K562 (cell line): ENCODE measurements around the gene ITGA11.

ENCODE experiments used
- GABPB2 ChIP-seq: fragments of 250-450 bp; sonication (Bioruptor Pico); conservative IDR thresholded peaks from 2 replicates; pipeline ENCODE4 v1.5.1; 2021; ENCODE audit warnings: mild to moderate bottlenecking
- RAD21 ChIP-seq, 2 experiments: fragments of 250-450 bp in 1 of 2; fragments of 450-650 bp in 1 of 2; sonication (Bioruptor Pico) in 1 of 2; formaldehyde crosslinking in 1 of 2; IDR thresholded peaks in 1 of 2; conservative IDR thresholded peaks in 1 of 2; 2 replicates each; pipeline versions ENCODE4 v1.4.0 to v1.8.0; 2020 to 2022; ENCODE audit warnings: mild to moderate bottlenecking in 2 of 2, moderate library complexity in 1 of 2
- SMC3 ChIP-seq: conservative IDR thresholded peaks from 2 replicates; pipeline ENCODE4 v1.6.1; 2011; ENCODE audit warnings: low read depth, low read length, improper control_type of control experiment; ENCODE audit not compliant: insufficient read depth
- ZNF76 ChIP-seq: fragments of 250-450 bp; sonication (Bioruptor Pico); IDR thresholded peaks from 2 replicates; pipeline ENCODE4 v1.4.0; 2020; ENCODE audit warnings: mild to moderate bottlenecking, moderate library complexity, borderline replicate concordance
- TF ChIP-seq, protein P1 (sequence below): fragments of 250-450 bp; sonication (Bioruptor Pico); IDR thresholded peaks from 2 replicates; pipeline ENCODE4 v1.5.0; 2020; ENCODE audit warnings: mild to moderate bottlenecking, borderline replicate concordance
- TF ChIP-seq, protein P2 (sequence below), 3 experiments: IDR thresholded peaks in 2 of 3; conservative IDR thresholded peaks in 1 of 3; 2 replicates each; pipeline ENCODE4 v1.5.1; 2011 to 2012; ENCODE audit warnings: low read length in 3 of 3, mild to moderate bottlenecking in 3 of 3, control low read depth in 2 of 3, improper control_type of control experiment in 1 of 3, inconsistent platforms in 1 of 3, low read depth in 1 of 3, mixed read lengths in 1 of 3, moderate library complexity in 1 of 3; ENCODE audit not compliant: insufficient read depth in 2 of 3

DNA sequence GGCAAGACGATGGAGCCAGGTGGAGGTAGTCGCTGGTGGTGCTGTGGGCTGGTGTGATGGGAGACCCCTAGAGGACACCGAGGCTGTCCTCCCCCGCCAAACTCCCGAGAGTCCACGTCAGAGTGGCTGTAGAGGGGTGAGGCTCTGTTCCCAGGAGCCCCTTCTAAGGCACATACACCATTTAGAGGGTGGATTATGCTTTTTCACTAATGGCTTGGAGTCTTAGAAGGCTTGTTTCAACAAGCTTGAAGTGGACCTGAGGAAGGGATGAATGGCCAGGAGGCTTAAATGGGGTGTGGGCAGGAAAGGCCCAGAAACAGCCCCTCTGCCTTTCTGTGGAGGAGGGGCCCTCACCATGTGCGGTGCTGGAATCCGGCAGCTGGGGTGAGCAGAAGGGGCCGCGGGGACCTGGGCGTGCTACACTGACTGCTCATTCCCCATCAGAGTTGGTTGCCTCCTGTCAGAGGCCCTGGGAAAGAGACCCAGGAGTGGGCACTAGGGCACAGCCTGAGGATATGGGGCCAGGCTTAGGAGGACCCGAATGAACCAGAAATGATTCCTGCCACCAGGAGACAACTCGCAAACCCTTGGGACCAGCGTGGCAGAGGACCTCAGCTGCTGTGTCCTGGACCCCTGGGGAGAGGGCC is 88.3 kb downstream of the ITGA11 start:
- TF ChIP-seq GABPB2 (CRISPR knock-in tag) (no peak), SMC3 (no peak), RAD21 (CRISPR knock-in tag; conservative IDR thresholded peaks at IDR 0.05 in 1 of 2, IDR thresholded peaks at IDR 0.05 in 1 of 2) (no peak), ZNF76 (CRISPR knock-in tag) (no peak)
- TF ChIP-seq, protein P1, sequence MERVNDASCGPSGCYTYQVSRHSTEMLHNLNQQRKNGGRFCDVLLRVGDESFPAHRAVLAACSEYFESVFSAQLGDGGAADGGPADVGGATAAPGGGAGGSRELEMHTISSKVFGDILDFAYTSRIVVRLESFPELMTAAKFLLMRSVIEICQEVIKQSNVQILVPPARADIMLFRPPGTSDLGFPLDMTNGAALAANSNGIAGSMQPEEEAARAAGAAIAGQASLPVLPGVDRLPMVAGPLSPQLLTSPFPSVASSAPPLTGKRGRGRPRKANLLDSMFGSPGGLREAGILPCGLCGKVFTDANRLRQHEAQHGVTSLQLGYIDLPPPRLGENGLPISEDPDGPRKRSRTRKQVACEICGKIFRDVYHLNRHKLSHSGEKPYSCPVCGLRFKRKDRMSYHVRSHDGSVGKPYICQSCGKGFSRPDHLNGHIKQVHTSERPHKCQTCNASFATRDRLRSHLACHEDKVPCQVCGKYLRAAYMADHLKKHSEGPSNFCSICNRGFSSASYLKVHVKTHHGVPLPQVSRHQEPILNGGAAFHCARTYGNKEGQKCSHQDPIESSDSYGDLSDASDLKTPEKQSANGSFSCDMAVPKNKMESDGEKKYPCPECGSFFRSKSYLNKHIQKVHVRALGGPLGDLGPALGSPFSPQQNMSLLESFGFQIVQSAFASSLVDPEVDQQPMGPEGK (CRISPR knock-in tag) = no peak
- TF ChIP-seq, protein P2, sequence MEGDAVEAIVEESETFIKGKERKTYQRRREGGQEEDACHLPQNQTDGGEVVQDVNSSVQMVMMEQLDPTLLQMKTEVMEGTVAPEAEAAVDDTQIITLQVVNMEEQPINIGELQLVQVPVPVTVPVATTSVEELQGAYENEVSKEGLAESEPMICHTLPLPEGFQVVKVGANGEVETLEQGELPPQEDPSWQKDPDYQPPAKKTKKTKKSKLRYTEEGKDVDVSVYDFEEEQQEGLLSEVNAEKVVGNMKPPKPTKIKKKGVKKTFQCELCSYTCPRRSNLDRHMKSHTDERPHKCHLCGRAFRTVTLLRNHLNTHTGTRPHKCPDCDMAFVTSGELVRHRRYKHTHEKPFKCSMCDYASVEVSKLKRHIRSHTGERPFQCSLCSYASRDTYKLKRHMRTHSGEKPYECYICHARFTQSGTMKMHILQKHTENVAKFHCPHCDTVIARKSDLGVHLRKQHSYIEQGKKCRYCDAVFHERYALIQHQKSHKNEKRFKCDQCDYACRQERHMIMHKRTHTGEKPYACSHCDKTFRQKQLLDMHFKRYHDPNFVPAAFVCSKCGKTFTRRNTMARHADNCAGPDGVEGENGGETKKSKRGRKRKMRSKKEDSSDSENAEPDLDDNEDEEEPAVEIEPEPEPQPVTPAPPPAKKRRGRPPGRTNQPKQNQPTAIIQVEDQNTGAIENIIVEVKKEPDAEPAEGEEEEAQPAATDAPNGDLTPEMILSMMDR (IDR thresholded peaks at IDR 0.05 in 2 of 3, conservative IDR thresholded peaks at IDR 0.05 in 1 of 3; ENCODE audit: insufficient read depth in 2 of 3, low read depth in 1 of 3, low read length in 3 of 3) = no peak
